Measurements from ENCODE around the gene ENTR1.

DNA sequence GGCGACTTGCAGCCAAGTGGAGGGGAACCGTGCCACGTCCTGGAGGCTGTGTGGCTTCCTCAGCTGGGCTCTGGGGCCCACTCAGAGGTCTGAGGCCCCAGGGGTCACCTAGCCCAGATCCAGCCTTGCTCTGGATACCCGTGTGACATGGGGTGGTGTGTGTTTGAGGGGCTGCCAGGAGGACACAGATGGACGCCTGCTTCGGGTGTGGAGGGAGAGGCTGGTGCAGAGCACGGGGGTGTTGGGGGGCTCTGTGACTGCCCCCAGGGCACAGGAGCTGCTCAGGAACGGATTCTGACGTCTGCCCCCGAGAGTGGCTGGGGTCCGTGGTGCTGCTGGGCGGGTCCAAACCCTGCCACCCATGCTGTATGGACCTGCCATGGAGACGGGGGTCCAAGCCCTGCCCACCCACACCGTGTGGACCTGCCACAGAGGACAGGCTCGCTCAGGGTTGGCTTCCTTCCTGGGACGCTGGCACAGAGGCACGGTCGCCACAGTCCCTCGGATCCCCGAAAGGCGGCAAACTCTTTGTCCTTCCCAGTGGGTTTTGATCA lies 18.7 kb upstream of the ENTR1 start:
- TF ChIP-seq POLR2AphosphoS5 (IDR thresholded peaks at IDR 0.05; ENCODE audit: low read depth, low read length) (no peak), TAF1 (IDR thresholded peaks at IDR 0.05; ENCODE audit: borderline replicate concordance, insufficient read depth, low read length) (no peak), SIN3A (IDR thresholded peaks at IDR 0.05; ENCODE audit: borderline replicate concordance, insufficient read depth, low read length) (no peak), FOXP2 (optimal IDR thresholded peaks at IDR 0.05; ENCODE audit: borderline replicate concordance, extremely low read depth, extremely low read length, insufficient read depth) (no peak)
- TF ChIP-seq, protein P1, sequence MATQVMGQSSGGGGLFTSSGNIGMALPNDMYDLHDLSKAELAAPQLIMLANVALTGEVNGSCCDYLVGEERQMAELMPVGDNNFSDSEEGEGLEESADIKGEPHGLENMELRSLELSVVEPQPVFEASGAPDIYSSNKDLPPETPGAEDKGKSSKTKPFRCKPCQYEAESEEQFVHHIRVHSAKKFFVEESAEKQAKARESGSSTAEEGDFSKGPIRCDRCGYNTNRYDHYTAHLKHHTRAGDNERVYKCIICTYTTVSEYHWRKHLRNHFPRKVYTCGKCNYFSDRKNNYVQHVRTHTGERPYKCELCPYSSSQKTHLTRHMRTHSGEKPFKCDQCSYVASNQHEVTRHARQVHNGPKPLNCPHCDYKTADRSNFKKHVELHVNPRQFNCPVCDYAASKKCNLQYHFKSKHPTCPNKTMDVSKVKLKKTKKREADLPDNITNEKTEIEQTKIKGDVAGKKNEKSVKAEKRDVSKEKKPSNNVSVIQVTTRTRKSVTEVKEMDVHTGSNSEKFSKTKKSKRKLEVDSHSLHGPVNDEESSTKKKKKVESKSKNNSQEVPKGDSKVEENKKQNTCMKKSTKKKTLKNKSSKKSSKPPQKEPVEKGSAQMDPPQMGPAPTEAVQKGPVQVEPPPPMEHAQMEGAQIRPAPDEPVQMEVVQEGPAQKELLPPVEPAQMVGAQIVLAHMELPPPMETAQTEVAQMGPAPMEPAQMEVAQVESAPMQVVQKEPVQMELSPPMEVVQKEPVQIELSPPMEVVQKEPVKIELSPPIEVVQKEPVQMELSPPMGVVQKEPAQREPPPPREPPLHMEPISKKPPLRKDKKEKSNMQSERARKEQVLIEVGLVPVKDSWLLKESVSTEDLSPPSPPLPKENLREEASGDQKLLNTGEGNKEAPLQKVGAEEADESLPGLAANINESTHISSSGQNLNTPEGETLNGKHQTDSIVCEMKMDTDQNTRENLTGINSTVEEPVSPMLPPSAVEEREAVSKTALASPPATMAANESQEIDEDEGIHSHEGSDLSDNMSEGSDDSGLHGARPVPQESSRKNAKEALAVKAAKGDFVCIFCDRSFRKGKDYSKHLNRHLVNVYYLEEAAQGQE (IDR thresholded peaks at IDR 0.05; ENCODE audit: insufficient read depth in 1 of 2, low read depth in 2 of 2, low read length in 2 of 2) = no peak
